HG02885 (cell line): ENCODE results near the gene NPC1L1.
"Not testable (repeated sequence)": the region's sequence is repeated elsewhere in the genome, so short reads cannot be mapped to it uniquely, and the experiment has no call there.

ENCODE experiments used
- ATAC-seq: cut with Tn5 transposase; IDR thresholded peaks from one replicate; pipeline ENCODE4 v1.9.1; 2021; ENCODE audit warnings: mild to moderate bottlenecking; ENCODE audit not compliant: unreplicated experiment, poor library complexity

NPC1L1 gene

GRCh38 chr7:44565097-44565794 lies 24.1 kb upstream of the NPC1L1 start:
- peak; percentile 83 for ATAC-seq

- ATAC-seq, result no peak
Observed at GRCh38 chr7:44564606-44565005, 23.5 kb upstream of the NPC1L1 start.

- no peak for ATAC-seq
Observed at GRCh38 chr7:44563171-44563679, 22.1 kb upstream of the NPC1L1 start.

GRCh38 chr7:44562622-44562962 lies 21.5 kb upstream of the NPC1L1 start:
- not testable (repeated sequence) for ATAC-seq

- no peak for ATAC-seq
Observed at GRCh38 chr7:44561962-44562621, 21.0 kb upstream of the NPC1L1 start.

GRCh38 chr7:44561481-44561880 lies 20.4 kb upstream of the NPC1L1 start:
- ATAC-seq, result no peak

GRCh38 chr7:44559485-44559884 lies 18.4 kb upstream of the NPC1L1 start:
- ATAC-seq, result no peak

- ATAC-seq, result no peak
Observed at GRCh38 chr7:44557485-44557884, 16.4 kb upstream of the NPC1L1 start.

- ATAC-seq, result no peak
Observed at GRCh38 chr7:44555350-44555749, 14.2 kb upstream of the NPC1L1 start.

- not testable (repeated sequence) for ATAC-seq
Observed at GRCh38 chr7:44552473-44553005, 11.4 kb upstream of the NPC1L1 start.

GRCh38 chr7:44549457-44549856 lies 8.3 kb upstream of the NPC1L1 start:
- no peak for ATAC-seq

GRCh38 chr7:44548893-44549292 lies 7.8 kb upstream of the NPC1L1 start:
- no peak for ATAC-seq

GRCh38 chr7:44547536-44548231 lies 6.6 kb upstream of the NPC1L1 start:
- no peak for ATAC-seq

GRCh38 chr7:44541876-44542610 lies 913 bp upstream of the NPC1L1 start:
- ATAC-seq, result no peak

- no peak for ATAC-seq
Observed at GRCh38 chr7:44540592-44541027, 520 bp downstream of the NPC1L1 start.

- no peak for ATAC-seq
Observed at GRCh38 chr7:44539669-44540506, 1.2 kb downstream of the NPC1L1 start.

GRCh38 chr7:44538798-44539668 lies 2.1 kb downstream of the NPC1L1 start:
- ATAC-seq, result no peak

- ATAC-seq, result no peak
Observed at GRCh38 chr7:44538093-44538797, 2.9 kb downstream of the NPC1L1 start.
